Measurements from ENCODE around the gene BANF1. TPM values are rescaled to one million over a fixed set of nuclear protein-coding genes. Genes with fewer than 3 reads are reported as not detected.

The BANF1 gene
- total and polyA plus RNA-seq, 2 donors (not counting 3 experiments of a cell fraction or from before 2014, with no cell fraction given) = 269 to 376 TPM

- no peak for DNase-seq (ENCODE audit: low read depth, low spot score)
- Histone ChIP-seq H3K9me1 (replicated peaks; ENCODE audit: control insufficient read depth, extremely low read depth, insufficient read depth, low read length) (no peaks in the 10 kb centered on the region), H3K27ac (ENCODE audit: insufficient read depth, low read depth, low read length) (peak overlapping the region; percentile 32), H3K9me3 (replicated peaks; ENCODE audit: control insufficient read depth, insufficient read depth, low read length) (no peaks in the 10 kb centered on the region), H3K9ac (replicated peaks; ENCODE audit: extremely low read depth, insufficient read depth, low read length) (no peak overlapping the region), H3K27me3 (ENCODE audit: control insufficient read depth in 2 of 2, insufficient read depth in 2 of 2, low read length in 2 of 2) (no peaks in the 10 kb centered on the region), H3K79me2 (ENCODE audit: control insufficient read depth, insufficient read depth, low read length) (no peaks in the 10 kb centered on the region), H3K36me3 (ENCODE audit: control insufficient read depth in 2 of 2, extremely low read depth in 1 of 2, insufficient read depth in 2 of 2, low read length in 2 of 2) (no peaks in the 10 kb centered on the region), H2AFZ (ENCODE audit: low read depth, low read length) (no peak overlapping the region), H3K4me3 (replicated peaks in 1 of 3; ENCODE audit: insufficient read depth in 1 of 3, low read depth in 1 of 3, low read length in 3 of 3) (no peak overlapping the region), H3K4me1 (ENCODE audit: control insufficient read depth, extremely low read depth, insufficient read depth, low read length) (peaks cover 30% of the 10 kb centered on the region), H3K4me2 (ENCODE audit: insufficient read depth, low read length) (no peak overlapping the region), H4K20me1 (replicated peaks; ENCODE audit: control insufficient read depth, extremely low read depth, insufficient read depth, low read length) (no peaks in the 10 kb centered on the region)
- dilution Hi-C loops (cut with MboI; ENCODE audit: extremely low pct_ligation_motif_present, low sequenced_read_pairs) (no loop called here), intact Hi-C loops (cut with micrococcal nuclease) (no loop called here)
- TF ChIP-seq FOS (IDR thresholded peaks at IDR 0.05; ENCODE audit: borderline replicate concordance, insufficient read depth, low read length) (no peak), POLR2A (IDR thresholded peaks at IDR 0.05; ENCODE audit: low read depth, low read length) (no peak), JUN (IDR thresholded peaks at IDR 0.05; ENCODE audit: borderline replicate concordance, insufficient read depth, insufficient read length, low read depth) (no peak), EZH2 (IDR thresholded peaks at IDR 0.05; ENCODE audit: borderline replicate concordance, low read depth, low read length, severe bottlenecking) (no peak), MYC (IDR thresholded peaks at IDR 0.05; ENCODE audit: low read depth, low read length) (no peak), GATA2 (IDR thresholded peaks at IDR 0.05; ENCODE audit: insufficient read depth, insufficient read length, low read depth, low read length) (no peak), MAX (IDR thresholded peaks at IDR 0.05; ENCODE audit: insufficient read depth, insufficient read length) (no peak), POLR2AphosphoS5 (IDR thresholded peaks at IDR 0.05; ENCODE audit: insufficient read depth, low read depth, low read length) (no peak)
- TF ChIP-seq, protein P1, sequence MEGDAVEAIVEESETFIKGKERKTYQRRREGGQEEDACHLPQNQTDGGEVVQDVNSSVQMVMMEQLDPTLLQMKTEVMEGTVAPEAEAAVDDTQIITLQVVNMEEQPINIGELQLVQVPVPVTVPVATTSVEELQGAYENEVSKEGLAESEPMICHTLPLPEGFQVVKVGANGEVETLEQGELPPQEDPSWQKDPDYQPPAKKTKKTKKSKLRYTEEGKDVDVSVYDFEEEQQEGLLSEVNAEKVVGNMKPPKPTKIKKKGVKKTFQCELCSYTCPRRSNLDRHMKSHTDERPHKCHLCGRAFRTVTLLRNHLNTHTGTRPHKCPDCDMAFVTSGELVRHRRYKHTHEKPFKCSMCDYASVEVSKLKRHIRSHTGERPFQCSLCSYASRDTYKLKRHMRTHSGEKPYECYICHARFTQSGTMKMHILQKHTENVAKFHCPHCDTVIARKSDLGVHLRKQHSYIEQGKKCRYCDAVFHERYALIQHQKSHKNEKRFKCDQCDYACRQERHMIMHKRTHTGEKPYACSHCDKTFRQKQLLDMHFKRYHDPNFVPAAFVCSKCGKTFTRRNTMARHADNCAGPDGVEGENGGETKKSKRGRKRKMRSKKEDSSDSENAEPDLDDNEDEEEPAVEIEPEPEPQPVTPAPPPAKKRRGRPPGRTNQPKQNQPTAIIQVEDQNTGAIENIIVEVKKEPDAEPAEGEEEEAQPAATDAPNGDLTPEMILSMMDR (IDR thresholded peaks at IDR 0.05; ENCODE audit: extremely low read depth in 1 of 2, insufficient read depth in 1 of 2, low read depth in 1 of 2, low read length in 2 of 2) = no peak
- ChIA-PET POLR2A (interaction anchor here (0.8 kb wide), 1 partner anchor 9 kb away, joined by 4 read pairs; no protein-coding TSS in a partner anchor), CTCF (interaction anchor here (0.6 to 3.0 kb wide), 6 partner anchors 8 to 136 kb away, joined by 3 to 16 read pairs (median 4); partner anchors contain the start of genes BANF1, CST6 and FIBP)
- BruUV-seq (replicated peaks) = no TSS peak
- no peak for FAIRE-seq
Observed at GRCh38 chr11:66020212-66020611, 17.9 kb downstream of the BANF1 start.

All from endothelial cell of umbilical vein (primary cell).